ENCODE measurements around the gene GMDS. TPM values are rescaled to one million over a fixed set of nuclear protein-coding genes. Genes with fewer than 3 reads are reported as not detected.

Gene GMDS
- total RNA-seq, 1 donor from 2014 or later = 7.2 TPM

DNA sequence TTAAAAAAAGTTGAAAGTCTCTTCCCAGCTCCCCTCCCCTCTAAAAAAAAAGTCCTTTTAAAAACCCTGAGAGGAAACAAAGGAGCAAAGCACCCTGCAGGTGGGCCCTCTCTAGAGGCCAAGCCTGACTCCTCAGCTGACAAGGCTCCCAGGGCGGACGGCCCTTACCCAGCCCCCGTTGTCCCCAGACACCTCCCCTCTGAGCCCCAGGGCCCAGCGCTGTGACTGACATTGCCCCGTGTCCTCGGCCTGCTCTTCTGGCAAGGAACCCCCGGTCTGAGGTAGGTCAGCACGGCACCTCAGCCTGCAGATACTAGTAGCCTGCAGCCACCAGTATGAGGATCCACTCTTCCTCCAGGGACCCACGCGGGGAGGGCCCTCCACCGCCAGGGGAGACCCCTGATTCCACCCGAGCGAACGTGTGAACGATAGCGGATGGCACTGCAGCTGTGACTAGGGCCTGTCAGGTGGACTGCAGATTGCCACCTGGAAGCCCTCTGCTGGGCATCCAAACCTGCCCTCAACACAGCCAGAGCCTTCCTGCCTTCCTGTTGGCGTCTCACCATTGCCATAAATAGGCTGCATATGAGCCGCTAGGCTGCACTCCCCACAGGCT, 601.5 kb downstream of the GMDS start:
- DNase-seq = no peak
- Histone ChIP-seq H3K4me1 (peaks cover 10% of the 10 kb centered on the region), H3K4me3 (no peak overlapping the region), H3K27ac (replicated peaks) (no peak overlapping the region), H3K27me3 (ENCODE audit: low read depth) (no peaks in the 10 kb centered on the region), H3K36me3 (no peaks in the 10 kb centered on the region), H3K9me3 (replicated peaks) (no peaks in the 10 kb centered on the region)
- intact Hi-C loops (cut with micrococcal nuclease) = no loop called here
- TF ChIP-seq CTCF (IDR thresholded peaks at IDR 0.05; ENCODE audit: borderline replicate concordance) = no peak

DNA sequence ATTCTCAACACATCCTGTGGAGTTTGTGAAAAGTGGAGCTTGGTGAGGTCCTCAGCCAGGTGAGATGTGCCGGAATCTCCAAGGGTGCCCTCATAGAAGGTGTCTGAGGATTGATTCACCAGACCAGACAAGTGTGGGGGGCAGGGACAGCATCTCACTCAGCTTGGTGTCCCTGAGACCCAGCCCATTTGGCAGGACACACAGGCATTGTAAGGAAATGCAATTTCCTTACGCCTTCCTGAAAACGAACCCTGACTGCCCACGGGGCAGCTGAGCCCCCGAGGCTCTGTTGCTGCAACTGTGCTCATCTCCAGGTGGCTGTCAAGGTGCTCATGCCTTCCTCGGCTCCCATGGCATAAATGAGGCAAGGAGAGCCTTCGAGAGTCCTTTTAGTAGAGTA, 602.3 kb downstream of the GMDS start:
- TF ChIP-seq CTCF (IDR thresholded peaks at IDR 0.05; ENCODE audit: borderline replicate concordance) = no peak

GRCh38 chr6:1641343-1641885, 604.0 kb downstream of the GMDS start:
- Histone ChIP-seq H3K4me1 (peaks cover 10% of the 10 kb centered on the region), H3K36me3 (no peaks in the 10 kb centered on the region), H3K27me3 (ENCODE audit: low read depth) (no peaks in the 10 kb centered on the region), H3K9me3 (replicated peaks) (no peaks in the 10 kb centered on the region), H3K4me3 (no peak overlapping the region), H3K27ac (replicated peaks) (no peak overlapping the region)
- TF ChIP-seq CTCF (IDR thresholded peaks at IDR 0.05; ENCODE audit: borderline replicate concordance) = no peak
- intact Hi-C loops (cut with micrococcal nuclease) = no loop called here
- no peak for DNase-seq

More for the DNA sequence above, 602.3 kb downstream of the GMDS start:
- intact Hi-C loops (cut with micrococcal nuclease) = no loop called here
- Histone ChIP-seq H3K4me1 (peaks cover 10% of the 10 kb centered on the region), H3K27ac (replicated peaks) (no peak overlapping the region), H3K4me3 (no peak overlapping the region), H3K9me3 (replicated peaks) (no peaks in the 10 kb centered on the region), H3K36me3 (no peaks in the 10 kb centered on the region), H3K27me3 (ENCODE audit: low read depth) (no peaks in the 10 kb centered on the region)
- no peak for DNase-seq

- Histone ChIP-seq H3K36me3 (no peaks in the 10 kb centered on the region), H3K4me3 (no peak overlapping the region), H3K27me3 (ENCODE audit: low read depth) (no peaks in the 10 kb centered on the region), H3K4me1 (peaks cover 13% of the 10 kb centered on the region), H3K27ac (replicated peaks) (no peak overlapping the region), H3K9me3 (replicated peaks) (no peaks in the 10 kb centered on the region)
- no peak for DNase-seq
- TF ChIP-seq CTCF (IDR thresholded peaks at IDR 0.05; ENCODE audit: borderline replicate concordance) = no peak
- intact Hi-C loops (cut with micrococcal nuclease) = no loop called here
These were observed 604.9 kb downstream of the GMDS start for GRCh38 chr6:1640476-1640875.

GRCh38 chr6:1639430-1639829, 606.0 kb downstream of the GMDS start:
- Histone ChIP-seq H3K27ac (replicated peaks) (no peak overlapping the region), H3K36me3 (no peaks in the 10 kb centered on the region), H3K9me3 (replicated peaks) (no peaks in the 10 kb centered on the region), H3K4me3 (no peak overlapping the region), H3K4me1 (peaks cover 21% of the 10 kb centered on the region), H3K27me3 (ENCODE audit: low read depth) (no peaks in the 10 kb centered on the region)
- no peak for DNase-seq
- intact Hi-C loops (cut with micrococcal nuclease) = no loop called here
- no peak for TF ChIP-seq CTCF (IDR thresholded peaks at IDR 0.05; ENCODE audit: borderline replicate concordance)

All from left ventricle myocardium inferior (tissue), 1 donor.